Activated T-cell treated with anti-CD3 and anti-CD28 coated beads for 24 hours (primary cell): ENCODE data around the gene SNRPD3.
A peak's percentile ranks its signal among the peaks of the same experiment; 100 is the strongest.
"Not testable (repeated sequence)": the region's sequence is repeated elsewhere in the genome, so short reads cannot be mapped to it uniquely, and the experiment has no call there.

ENCODE experiments used
- DNase-seq: peaks from one replicate; pipeline ENCODE4 v3.0.0-alpha.2; 2020; ENCODE audit warnings: low read depth

The SNRPD3 gene

GRCh38 chr22:24535348-24535747, 20.5 kb upstream of the SNRPD3 start:
- no peak for DNase-seq

GRCh38 chr22:24536089-24536488, 19.7 kb upstream of the SNRPD3 start:
- DNase-seq: no peak

GRCh38 chr22:24540470-24540869, 15.3 kb upstream of the SNRPD3 start:
- no peak for DNase-seq

- DNase-seq: no peak
These were observed 13.9 kb upstream of the SNRPD3 start for GRCh38 chr22:24541681-24542515.

- DNase-seq: no peak
These were observed 13.2 kb upstream of the SNRPD3 start for GRCh38 chr22:24542641-24543040.

- DNase-seq: no peak
These were observed 12.6 kb upstream of the SNRPD3 start for GRCh38 chr22:24543185-24543601.

GRCh38 chr22:24543679-24544243, 12.0 kb upstream of the SNRPD3 start:
- DNase-seq: no peak

- no peak for DNase-seq
These were observed 7.0 kb upstream of the SNRPD3 start for GRCh38 chr22:24548812-24549211.

GRCh38 chr22:24550028-24550901, 5.5 kb upstream of the SNRPD3 start:
- DNase-seq: no peak

GRCh38 chr22:24550902-24551435, 4.8 kb upstream of the SNRPD3 start:
- no peak for DNase-seq

- not testable (repeated sequence) for DNase-seq
These were observed 3.1 kb upstream of the SNRPD3 start for GRCh38 chr22:24552503-24553286.

- DNase-seq: peak; percentile 3
These were observed 2.0 kb upstream of the SNRPD3 start for GRCh38 chr22:24553597-24554312.

- DNase-seq: peak; percentile 21
These were observed 1.3 kb upstream of the SNRPD3 start, which contains the start of gene GUCD1 for GRCh38 chr22:24554313-24555164. Gene GUCD1, minus strand, starts transcription at chr22:24555138. Its CDS starts 147 bp downstream, at chr22:24554991.

- DNase-seq: no peak
These were observed 3.7 kb downstream of the SNRPD3 start for GRCh38 chr22:24559471-24559870.

- DNase-seq: no peak
These were observed 7.4 kb downstream of the SNRPD3 start for GRCh38 chr22:24563246-24563645.

GRCh38 chr22:24564376-24565058, 8.7 kb downstream of the SNRPD3 start:
- no peak for DNase-seq

GRCh38 chr22:24565077-24565476, 9.3 kb downstream of the SNRPD3 start:
- no peak for DNase-seq

GRCh38 chr22:24566899-24567511, 11.2 kb downstream of the SNRPD3 start:
- no peak for DNase-seq

GRCh38 chr22:24567668-24568067, 11.9 kb downstream of the SNRPD3 start:
- no peak for DNase-seq
